Right cardiac atrium (tissue), 5 donors: ENCODE data around the gene RARG. TPM values are rescaled to one million over a fixed set of nuclear protein-coding genes. Genes with fewer than 3 reads are reported as not detected.

ENCODE experiments used
- ATAC-seq, 2 donors: fragments of 200-7000 bp; cut with Tn5 transposase; one replicate each; pipeline versions ENCODE4 v1.8.0 to v1.9.1; 2020; ENCODE audit warnings: moderate library complexity in 2 of 2, mild to moderate bottlenecking in 1 of 2
- DNase-seq, 3 donors: peaks; one replicate each; pipeline ENCODE4 v3.0.0-alpha.2; 2020
- H3K27ac ChIP-seq: one replicate; pipeline ENCODE4 v1.5.1; 2013; ENCODE audit warnings: mild to moderate bottlenecking, low read length, control low read depth, moderate library complexity
- H3K27me3 ChIP-seq: one replicate; pipeline ENCODE4 v1.6.1; 2013; ENCODE audit not compliant: control insufficient read depth, insufficient read depth
- H3K4me1 ChIP-seq: one replicate; pipeline ENCODE4 v1.6.1; 2013; ENCODE audit warnings: low read length; ENCODE audit not compliant: control insufficient read depth, insufficient read depth
- H3K4me3 ChIP-seq: one replicate; pipeline ENCODE4 v1.5.1; 2013; ENCODE audit warnings: low read length, control low read depth
- H3K9me3 ChIP-seq: one replicate; pipeline ENCODE4 v1.6.1; 2013; ENCODE audit warnings: low read length; ENCODE audit not compliant: control insufficient read depth
- WGBS: extraction: QIAGEN DNeasy Blood & Tissue Kit; methylation state at CpG from one replicate; pipeline ENCODE4 v1.1.7; 2013; 5-methylcytosine and 5-hydroxymethylcytosine counted together
- intact Hi-C, 4 donors: fragments of 100-400 bp; cut with DNase I; formaldehyde crosslinking; loops; one replicate each; pipeline versions ENCODE4 v1.11.0 to v1.14.0; 2022 to 2023
- polyA plus RNA-seq: library from polyadenylated mRNA; stranded (reverse); fragments of 200-250 nt; gene quantifications from one replicate; pipeline ENCODE4 v1.2.3, GENCODE V29; 2013
- total RNA-seq, 4 donors: library from RNA; stranded (reverse); fragmentation: NEBNext Ultra II Directional; extraction: Animal tissue kit (Norgen Biotek cat#: 25700); gene quantifications; one replicate each; pipeline ENCODE4 v1.2.1, GENCODE V29; 2021
- donor health status: healthy with polysubstance abuse.
- donor health status: DM: no; HTN: yes; CAD: no.
- donor health status: DM: no; HTN: no; CAD: no.
- donor health status: DM: no; HTN: yes; CAD: no; lungs with severe emphysema.
- donor health status: DM: yes; HTN: yes; CAD: no.

The RARG gene
- total and polyA plus RNA-seq, 5 donors: 10.5 to 26.2 (median 21.6) TPM

DNA sequence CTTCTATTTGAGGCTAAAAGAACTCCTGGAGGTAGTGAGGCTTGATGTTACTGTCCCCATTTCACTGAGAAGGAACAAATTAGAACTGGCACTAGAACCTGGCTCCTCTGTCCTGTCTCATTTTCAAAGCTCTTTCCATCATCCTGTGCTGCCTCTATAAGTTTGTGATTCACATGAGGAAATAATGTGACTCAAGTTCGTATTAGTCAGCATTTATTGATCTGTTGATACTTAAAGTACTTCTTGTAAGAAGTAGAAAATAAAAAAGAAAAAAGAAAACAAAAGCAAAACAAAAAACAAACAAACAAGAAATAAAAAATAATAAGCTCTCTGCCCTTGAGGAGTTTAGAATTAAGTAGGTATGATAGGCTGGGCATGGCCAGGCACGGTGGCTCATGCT is 33.8 kb upstream of the RARG start:
- WGBS: 83% methylated on average over 2 of the region's 2 CpGs
- intact Hi-C loops: no loop called here
- H3K27ac ChIP-seq: no peak overlapping the region
- H3K4me1 ChIP-seq: no peaks in the 10 kb centered on the region
- no peaks in the 10 kb centered on the region for H3K27me3 ChIP-seq
- H3K9me3 ChIP-seq: no peaks in the 10 kb centered on the region
- ATAC-seq: no peak
- H3K4me3 ChIP-seq: no peak overlapping the region
- no peak for DNase-seq

DNA sequence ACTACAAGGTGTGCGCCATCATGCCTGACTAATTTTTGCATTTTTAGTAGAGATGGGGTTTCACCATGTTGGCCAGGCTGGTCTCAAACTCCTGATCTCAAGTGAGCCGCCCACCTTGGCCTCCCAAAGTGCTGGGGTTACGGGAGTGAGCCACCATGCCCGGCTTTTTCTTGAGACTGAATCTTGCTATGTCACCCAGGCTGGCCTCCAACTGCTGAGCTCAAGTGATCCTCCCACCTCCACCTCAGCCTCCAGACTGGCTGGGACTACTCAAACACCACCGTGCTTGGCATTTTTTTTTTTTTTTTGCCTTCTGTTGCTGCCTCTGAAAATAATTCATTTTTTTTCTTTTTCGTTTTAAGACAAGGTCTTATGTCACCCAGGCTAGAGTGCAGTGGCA is 27.9 kb upstream of the RARG start:
- 90% methylated on average over 6 of the region's 6 CpGs for WGBS
- no peak for ATAC-seq
- H3K27ac ChIP-seq: no peak overlapping the region
- DNase-seq: no peak
- H3K4me3 ChIP-seq: no peak overlapping the region
- H3K4me1 ChIP-seq: no peaks in the 10 kb centered on the region
- H3K27me3 ChIP-seq: no peaks in the 10 kb centered on the region
- intact Hi-C loops: no loop called here
- H3K9me3 ChIP-seq: no peaks in the 10 kb centered on the region

DNA sequence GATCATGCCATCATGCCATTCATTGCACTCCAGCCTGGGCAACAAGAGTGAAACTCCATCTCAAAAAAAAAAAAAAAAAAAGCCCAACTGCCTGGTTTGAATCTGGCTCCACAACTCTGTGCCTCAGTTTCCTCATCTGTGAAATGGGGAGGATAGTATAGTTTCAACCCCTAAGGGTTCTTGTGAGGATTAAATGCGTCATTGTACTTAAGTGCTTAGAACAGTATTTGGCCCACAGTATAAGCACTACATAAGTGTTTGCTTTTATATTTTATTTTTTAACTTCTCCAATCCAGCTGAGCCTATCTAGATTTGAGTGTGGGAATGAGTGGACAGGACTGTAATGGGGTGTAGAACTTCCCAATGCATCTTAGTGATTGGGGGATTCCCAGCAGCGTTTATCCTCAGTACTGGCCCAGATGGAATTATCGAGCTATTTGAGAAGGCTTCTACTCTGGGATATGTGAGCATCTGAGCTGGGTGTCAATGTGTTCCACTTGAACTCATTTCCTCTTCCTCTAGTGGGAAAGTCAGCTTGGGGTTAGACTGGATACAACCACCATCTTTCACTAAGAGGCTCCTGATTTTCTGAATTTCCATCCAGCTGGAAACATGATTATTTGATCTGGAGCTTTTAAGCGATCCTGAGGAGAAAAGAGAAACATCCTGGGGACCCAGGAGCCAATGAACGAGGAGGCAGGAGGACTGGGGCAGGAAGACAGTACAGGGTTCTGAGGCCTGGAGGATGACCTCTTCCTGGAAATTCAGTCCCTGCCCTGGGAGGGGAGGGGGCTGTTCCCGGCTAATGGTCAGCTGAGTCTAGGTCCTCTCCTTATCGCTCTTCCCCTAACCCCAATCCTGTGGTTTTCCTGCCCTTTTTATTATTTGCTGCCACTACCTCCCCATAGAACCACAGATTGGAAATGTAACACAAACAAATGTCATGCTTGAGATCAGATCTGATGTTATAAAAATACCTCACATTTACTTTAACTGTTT is 26.8 kb upstream of the RARG start:
- peak; percentile 68 to 80 for ATAC-seq
- intact Hi-C loops: no loop called here
- Histone ChIP-seq H3K9me3 (no peaks in the 10 kb centered on the region), H3K27me3 (no peaks in the 10 kb centered on the region), H3K4me1 (no peaks in the 10 kb centered on the region), H3K4me3 (no peak overlapping the region), H3K27ac (no peak overlapping the region)
- WGBS: 48% methylated on average over 7 of the region's 7 CpGs
- no peak for DNase-seq

DNA sequence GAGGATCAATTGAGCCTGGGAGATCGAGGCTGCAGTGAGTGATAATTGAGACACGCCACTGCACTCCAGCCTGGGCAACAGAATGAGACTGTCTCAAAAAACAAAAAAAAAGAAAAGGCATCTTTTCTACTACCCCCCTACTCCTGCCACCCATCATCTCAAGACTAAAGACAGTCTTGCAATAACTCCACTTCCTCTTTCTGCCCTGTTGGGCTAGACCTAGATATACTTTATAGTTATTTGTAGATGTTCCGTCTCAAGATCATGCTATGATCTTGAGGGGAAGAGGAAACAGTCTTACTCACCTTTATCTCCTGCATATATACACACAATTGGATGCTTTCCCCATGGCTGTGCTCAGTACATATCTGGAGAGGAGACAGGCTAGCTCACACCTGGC is 24.0 kb upstream of the RARG start:
- no peaks in the 10 kb centered on the region for H3K9me3 ChIP-seq
- ATAC-seq: no peak
- intact Hi-C loops: no loop called here
- no peaks in the 10 kb centered on the region for H3K27me3 ChIP-seq
- H3K27ac ChIP-seq: no peak overlapping the region
- peaks cover under 1% of the 10 kb centered on the region for H3K4me1 ChIP-seq
- WGBS: 80% methylated on average over 3 of the region's 3 CpGs
- H3K4me3 ChIP-seq: no peak overlapping the region
- DNase-seq: no peak

DNA sequence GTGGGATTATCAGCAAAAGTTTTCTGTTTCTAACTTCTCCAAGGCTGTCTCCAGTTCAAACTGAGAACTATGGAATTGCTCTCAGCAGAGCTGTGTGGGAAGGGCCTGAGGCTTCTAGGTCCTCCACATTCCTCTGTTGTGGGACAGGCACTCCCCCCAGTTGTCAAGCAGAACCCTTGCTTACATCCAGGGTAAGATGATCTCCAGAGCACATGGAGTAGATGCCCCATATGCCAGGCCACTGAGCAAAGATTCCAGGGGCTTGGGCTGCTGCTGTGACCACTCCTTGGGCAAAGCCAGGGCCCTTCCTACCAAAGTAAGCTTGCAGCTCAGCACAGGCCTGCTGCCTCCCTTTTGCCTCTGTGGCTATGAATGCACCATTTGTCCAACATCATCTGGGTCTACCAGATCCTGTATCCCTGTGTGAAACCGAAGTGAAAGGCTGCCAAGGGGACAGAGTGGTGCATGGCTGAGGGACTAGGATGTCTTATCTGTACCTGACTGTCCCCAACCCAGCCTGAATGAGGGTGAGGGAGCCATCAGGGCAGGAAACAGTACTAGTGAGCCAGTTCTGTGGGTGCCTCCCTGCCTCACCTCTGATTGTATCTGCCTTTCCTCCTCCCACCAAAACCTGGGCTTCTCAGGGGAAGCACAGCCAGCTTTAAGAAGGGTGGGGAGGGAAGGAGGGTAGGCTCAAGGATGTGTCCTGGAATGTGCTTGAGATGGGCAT is 23.0 kb upstream of the RARG start:
- DNase-seq (no peak), ATAC-seq (no peak)
- intact Hi-C loops: loop anchor here in 2 of 4 donors (5.0 kb wide), 2 partner anchors 38 to 43 kb away; no protein-coding TSS in a partner anchor
- no peaks in the 10 kb centered on the region for H3K9me3 ChIP-seq
- no peaks in the 10 kb centered on the region for H3K27me3 ChIP-seq
- H3K4me3 ChIP-seq: no peak overlapping the region
- WGBS: 86% methylated on average over 1 of the region's 1 CpG
- no peak overlapping the region for H3K27ac ChIP-seq
- H3K4me1 ChIP-seq: peaks cover 2% of the 10 kb centered on the region

DNA sequence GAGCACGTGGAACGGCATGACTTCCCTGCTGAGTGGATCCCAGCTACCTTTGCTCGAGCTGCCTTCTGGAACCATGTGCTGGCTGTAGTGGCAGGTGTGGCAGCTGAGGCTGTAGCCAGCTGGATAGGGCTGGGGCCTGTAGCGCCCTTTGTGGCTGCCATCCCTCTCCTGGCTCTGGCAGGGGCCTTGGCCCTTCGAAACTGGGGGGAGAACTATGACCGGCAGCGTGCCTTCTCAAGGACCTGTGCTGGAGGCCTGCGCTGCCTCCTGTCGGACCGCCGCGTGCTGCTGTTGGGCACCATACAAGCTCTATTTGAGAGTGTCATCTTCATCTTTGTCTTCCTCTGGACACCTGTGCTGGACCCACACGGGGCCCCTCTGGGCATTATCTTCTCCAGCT is 21.3 kb upstream of the RARG start:
- no peak overlapping the region for H3K27ac ChIP-seq

DNA sequence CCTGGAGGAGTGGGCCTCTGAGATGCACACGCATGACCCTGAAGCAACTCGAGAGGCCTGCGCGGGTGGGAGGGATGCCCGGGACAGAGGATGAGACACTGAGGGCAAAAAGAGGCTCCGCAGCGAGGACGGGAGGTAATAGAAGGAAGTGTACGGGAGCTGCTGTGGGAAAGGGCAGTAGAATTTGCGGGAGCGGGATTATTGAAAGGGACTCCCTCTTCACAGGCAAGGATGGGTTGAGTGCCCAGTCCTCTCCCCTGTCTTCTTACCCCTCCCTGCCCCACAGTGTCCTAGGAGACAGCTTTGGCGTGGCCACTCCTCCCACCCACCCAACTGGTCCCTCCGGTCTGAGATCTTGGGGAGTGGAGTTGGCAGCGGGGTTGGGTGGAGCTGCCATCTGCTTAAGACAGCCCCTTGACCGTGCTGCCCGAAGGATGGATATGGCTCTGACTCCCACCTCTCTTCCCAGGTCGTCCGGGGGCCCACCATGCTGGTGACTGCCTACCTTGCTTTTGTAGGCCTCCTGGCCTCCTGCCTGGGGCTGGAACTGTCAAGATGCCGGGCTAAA is 20.4 kb upstream of the RARG start:
- 8% methylated on average over 19 of the region's 19 CpGs for WGBS
- peak; percentile 22 to 23 for ATAC-seq

More for the DNA sequence above, 21.3 kb upstream of the RARG start:
- Histone ChIP-seq H3K27me3 (no peaks in the 10 kb centered on the region), H3K4me3 (no peak overlapping the region), H3K9me3 (no peaks in the 10 kb centered on the region), H3K4me1 (peaks cover 2% of the 10 kb centered on the region)
- peak in 1 of 3 donors; percentile 45 for DNase-seq
- ATAC-seq: no peak
- whole genome bisulfite sequencing: 92% methylated on average over 13 of the region's 13 CpGs
- intact Hi-C loops: loop anchor here in 2 of 4 donors (5.0 kb wide), 2 partner anchors 36 to 41 kb away; no protein-coding TSS in a partner anchor

DNA sequence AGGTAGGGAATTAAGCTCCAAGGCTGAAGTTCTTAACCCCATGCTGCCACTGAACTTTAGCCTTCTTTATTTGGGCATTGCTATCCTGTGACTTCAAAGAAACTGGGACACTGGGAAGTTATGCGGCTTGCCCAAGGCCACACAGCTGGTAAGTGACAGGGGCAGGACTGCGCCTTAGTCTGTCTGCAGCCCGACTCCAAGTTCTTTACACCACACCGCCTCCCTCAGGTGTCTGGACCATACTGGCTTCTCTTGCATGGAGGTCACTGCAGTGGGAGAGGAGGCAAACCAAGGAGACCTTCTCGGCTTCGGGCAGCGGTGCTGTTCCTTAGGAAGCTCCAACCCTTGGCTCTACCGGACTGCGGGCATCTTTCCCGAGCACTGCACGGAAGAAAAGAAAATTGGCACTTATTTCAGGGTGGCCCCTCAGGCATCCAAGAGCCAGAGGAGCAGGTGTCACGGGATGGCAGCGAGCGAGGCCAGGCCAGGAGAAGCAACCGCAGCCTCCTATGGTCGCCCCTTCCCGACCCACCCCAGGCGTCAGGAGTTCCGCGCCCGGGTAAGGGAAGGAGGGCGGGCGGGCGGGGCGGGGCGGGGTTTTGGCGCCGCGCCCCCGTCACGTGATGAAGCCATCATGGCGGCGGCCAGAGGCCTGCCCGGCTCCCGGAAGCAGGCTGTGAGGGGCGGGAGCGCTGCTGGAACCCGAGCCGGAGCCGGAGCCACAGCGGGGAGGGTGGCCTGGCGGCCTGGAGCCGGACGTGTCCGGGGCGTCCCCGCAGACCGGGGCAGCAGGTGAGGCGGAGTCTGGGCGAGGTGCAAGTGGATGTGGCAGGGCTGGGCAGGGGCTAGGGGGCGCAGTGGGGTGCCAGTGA is 19.7 kb upstream of the RARG start:
- Histone ChIP-seq H3K4me1 (peaks cover 2% of the 10 kb centered on the region), H3K27ac (peak overlapping the region; percentile 96), H3K27me3 (no peaks in the 10 kb centered on the region), H3K4me3 (peak overlapping the region; percentile 63), H3K9me3 (no peaks in the 10 kb centered on the region)
- ATAC-seq (peak; percentile 95 to 96), DNase-seq (peak; percentile 86 to 93 (median 93))
- WGBS: under 1% methylated on average over 51 of the region's 51 CpGs
- intact Hi-C loops: loop anchor here in 2 of 4 donors (5.0 kb wide), 2 partner anchors 34 to 39 kb away; no protein-coding TSS in a partner anchor

More for the DNA sequence above, 20.4 kb upstream of the RARG start:
- H3K4me3 ChIP-seq: peak overlapping the region; percentile 63
- intact Hi-C loops: loop anchor here in 2 of 4 donors (5.0 kb wide), 2 partner anchors 35 to 40 kb away; no protein-coding TSS in a partner anchor
- no peaks in the 10 kb centered on the region for H3K9me3 ChIP-seq
- peak; percentile 37 to 74 (median 67) for DNase-seq
- no peaks in the 10 kb centered on the region for H3K27me3 ChIP-seq
- peak overlapping the region; percentile 66 for H3K27ac ChIP-seq
- H3K4me1 ChIP-seq: peaks cover 2% of the 10 kb centered on the region

DNA sequence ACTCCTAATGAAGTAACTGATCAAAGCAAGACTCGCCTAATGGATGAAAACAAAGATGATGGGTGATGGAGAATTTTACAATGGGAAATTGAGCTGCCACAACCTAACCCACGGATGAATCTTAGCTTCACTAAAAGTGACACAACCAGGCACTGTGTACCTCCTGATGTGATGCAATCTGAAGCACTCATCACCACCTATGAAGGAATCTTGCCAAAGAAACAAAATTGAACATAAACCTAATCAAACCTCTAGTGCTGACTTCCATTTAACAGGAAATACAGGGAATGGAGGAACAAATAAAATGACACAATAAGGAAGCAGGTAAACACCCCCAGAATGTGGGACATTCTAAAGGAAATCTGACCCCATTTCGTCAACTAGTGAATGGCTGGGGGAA is 13.3 kb upstream of the RARG start:
- Histone ChIP-seq H3K4me3 (no peak overlapping the region), H3K9me3 (no peaks in the 10 kb centered on the region), H3K27me3 (no peaks in the 10 kb centered on the region), H3K27ac (no peak overlapping the region), H3K4me1 (no peaks in the 10 kb centered on the region)
- ATAC-seq (no peak), DNase-seq (no peak)
- intact Hi-C loops: no loop called here
- 81% methylated on average over 3 of the region's 3 CpGs for WGBS

DNA sequence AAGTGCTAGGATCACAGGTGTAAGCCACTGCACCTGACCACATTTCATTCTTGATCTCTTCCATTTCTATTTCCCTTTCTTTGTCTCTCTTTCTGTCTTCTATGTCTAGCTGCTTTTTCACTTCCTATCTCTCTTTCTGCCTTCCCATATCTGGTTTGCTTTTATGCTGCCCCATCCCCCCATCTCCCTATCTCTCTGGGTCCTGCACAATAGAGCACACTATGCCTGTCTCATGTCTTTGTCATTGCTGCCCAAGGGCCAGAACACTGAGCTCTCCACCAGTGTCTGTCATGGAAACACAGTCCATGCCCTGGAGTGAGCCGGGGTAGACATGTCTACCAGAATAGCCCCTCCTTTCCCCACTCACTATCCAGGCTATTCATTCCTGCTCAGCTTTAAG is 12.3 kb upstream of the RARG start:
- no peak for DNase-seq
- H3K9me3 ChIP-seq: no peaks in the 10 kb centered on the region
- intact Hi-C loops: no loop called here
- ATAC-seq: no peak
- H3K4me1 ChIP-seq: no peaks in the 10 kb centered on the region
- no peak overlapping the region for H3K4me3 ChIP-seq
- no peak overlapping the region for H3K27ac ChIP-seq
- no peaks in the 10 kb centered on the region for H3K27me3 ChIP-seq
- WGBS: 36% methylated on average over 1 of the region's 1 CpG
